ENCODE data around the gene ZNF716.

DNA sequence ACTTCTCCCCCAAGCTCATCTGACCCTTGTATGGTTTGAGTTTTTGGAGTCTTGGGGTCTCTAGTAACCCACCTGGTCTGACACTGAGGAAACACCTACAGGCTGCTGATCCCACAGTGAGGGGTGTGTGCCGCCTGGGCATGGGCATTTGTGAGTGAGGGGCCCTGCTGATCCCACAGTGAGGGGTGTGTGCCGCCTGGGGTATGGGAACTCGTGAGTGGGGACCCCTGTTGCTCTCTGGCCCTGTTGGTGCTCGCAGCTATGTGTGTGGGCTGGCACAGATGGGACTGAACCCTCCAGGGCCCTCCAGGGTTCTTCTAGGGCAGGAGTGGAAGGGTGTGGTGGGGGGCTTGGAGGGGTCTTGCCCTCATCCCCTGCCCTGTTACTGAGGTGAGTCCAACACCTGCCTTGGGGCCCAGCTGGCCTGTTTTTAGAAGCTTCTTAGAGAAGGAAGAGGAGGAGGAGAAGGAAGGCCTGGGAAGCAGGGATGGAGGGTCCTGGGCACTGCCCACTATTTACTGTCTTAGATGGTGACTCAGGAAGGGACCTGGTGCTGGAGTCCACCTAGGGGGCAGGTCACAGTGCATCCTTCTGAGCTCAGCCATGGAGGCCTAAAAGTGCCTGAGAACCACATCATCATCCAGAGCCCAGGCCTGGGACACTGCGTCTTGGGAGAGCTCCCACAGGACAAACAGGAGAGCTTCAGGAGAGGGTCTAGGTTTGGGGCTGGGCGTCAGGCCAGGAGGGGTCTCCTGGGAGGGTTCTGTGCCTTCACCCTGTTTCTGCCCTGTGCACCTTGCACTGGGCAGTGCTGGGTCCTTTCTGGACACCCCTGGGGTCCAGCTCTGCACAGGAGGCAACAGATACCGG, 36.2 kb upstream of the ZNF716 start:
- no peak for TF ChIP-seq POLR2A (IDR thresholded peaks at IDR 0.05)
- TF ChIP-seq, protein P1, sequence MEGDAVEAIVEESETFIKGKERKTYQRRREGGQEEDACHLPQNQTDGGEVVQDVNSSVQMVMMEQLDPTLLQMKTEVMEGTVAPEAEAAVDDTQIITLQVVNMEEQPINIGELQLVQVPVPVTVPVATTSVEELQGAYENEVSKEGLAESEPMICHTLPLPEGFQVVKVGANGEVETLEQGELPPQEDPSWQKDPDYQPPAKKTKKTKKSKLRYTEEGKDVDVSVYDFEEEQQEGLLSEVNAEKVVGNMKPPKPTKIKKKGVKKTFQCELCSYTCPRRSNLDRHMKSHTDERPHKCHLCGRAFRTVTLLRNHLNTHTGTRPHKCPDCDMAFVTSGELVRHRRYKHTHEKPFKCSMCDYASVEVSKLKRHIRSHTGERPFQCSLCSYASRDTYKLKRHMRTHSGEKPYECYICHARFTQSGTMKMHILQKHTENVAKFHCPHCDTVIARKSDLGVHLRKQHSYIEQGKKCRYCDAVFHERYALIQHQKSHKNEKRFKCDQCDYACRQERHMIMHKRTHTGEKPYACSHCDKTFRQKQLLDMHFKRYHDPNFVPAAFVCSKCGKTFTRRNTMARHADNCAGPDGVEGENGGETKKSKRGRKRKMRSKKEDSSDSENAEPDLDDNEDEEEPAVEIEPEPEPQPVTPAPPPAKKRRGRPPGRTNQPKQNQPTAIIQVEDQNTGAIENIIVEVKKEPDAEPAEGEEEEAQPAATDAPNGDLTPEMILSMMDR (IDR thresholded peaks at IDR 0.05): no peak
